HG02759 (cell line): ENCODE measurements around the gene SCAF1.

Experiments used
- ATAC-seq: cut with Tn5 transposase; IDR thresholded peaks from one replicate; pipeline ENCODE4 v1.9.1; 2021; ENCODE audit warnings: mild to moderate bottlenecking, moderate library complexity; ENCODE audit not compliant: unreplicated experiment

Gene SCAF1

GRCh38 chr19:49662011-49662410 is 20.0 kb downstream of the SCAF1 start:
- ATAC-seq = no peak

DNA sequence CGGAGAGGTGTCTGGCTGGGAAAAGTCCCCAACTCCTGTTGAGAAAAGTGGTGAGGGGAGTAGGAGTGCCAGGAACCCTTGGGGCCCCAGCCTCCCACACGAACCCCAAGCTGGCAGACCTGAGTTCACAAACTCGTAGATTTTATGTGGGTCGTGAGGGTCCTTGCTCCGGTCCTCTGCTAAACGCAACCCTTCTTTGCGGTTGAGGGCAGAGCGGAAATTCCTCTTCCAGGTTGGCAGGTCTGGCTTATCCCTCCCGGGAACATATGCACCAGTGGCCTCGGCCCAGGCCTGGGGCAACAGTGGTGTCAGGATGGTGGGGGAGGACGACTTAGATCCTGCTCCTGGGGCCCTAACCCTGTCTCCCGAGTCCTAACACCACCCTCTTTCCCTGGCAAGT is 21.2 kb downstream of the SCAF1 start:
- no peak for ATAC-seq

DNA sequence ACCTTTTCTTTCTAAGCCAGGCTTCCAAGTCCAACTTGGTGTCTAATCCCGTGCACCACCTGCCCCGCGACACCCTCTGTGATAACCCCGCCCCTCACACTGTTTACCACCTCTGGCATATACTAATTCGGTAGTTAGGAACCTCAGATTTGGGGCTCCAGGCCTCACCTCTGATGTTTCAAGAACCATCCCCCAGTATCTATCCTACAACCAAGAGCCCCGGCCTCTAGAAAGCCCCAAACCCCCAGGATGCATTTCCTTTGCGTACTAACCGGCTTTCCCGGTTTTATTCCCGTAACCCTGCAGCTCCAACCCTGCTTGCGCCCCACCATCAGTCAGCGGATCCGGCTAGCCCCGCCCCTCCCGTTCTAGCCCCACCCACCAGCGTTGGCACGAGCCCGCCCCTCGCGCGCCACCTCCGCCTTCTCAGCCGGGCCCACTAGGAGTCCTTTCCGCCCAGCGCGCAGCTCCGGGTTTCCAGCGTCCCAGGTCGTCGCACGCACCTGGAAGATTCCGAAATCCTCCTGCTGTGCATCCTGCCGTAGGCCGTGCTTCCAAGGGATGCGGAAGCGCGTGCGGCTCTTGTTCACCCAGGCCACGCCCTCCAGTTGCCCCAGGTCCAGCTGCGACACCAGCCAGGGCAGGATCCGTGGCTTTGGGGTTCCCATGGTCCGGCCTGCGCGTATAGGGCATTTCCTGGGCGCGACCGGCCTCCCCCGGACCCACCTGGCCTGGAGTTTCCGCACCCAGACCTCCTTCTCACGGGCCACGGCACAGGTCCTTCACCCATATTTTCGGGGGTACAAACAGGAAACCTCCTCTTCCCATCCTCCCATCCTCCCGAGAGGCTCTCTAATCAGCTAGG is 22.4 kb downstream of the SCAF1 start:
- ATAC-seq = peak; percentile 54

GRCh38 chr19:49665036-49665350 is 23.0 kb downstream of the SCAF1 start:
- ATAC-seq = no peak

DNA sequence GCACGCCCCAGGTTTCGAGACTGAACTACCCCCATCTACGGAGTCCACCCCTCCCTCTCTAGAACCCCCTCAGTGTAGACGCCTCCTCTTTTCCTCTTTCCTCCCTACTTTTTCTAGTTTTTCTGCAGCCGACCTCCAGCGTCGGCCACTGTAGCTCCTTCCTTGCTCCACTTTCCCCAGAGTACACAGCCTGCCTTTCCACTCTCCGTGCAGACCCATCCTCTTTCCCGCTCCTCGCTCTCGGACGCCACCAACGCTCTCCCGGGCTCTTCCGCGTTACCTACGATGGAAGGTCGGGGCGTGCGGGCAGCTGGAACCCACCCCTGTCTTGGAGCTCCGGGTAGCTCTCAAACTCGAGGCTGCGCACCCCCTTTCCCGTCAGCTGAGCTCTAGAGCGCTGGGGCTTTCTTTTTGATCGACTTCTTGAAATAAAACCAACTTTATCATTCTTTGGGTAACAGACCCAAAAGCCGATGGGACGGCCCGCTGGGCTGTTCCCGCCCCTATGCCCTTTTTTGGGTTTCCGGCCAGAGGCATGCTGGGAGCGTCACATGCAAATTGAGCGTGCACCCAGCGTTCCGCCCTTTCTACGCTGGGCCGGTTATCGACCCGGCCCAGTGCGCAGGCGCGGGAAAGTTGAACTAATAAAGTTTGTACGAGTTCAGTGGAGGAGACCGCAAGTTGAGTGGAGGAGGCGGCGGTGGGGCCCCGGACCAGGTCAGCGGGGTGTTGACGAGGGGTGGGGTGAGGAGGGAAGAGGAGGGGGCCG is 23.5 kb downstream of the SCAF1 start, which contains the start of the genes BCL2L12 and IRF3:
Gene BCL2L12, plus strand, starts transcription at position 583 of the 769 bp plus-strand sequence. CDS start 760 bp downstream, outside the sequence.
Gene IRF3, minus strand, starts transcription at position 507 of the 769 bp plus-strand sequence. CDS start 1,019 bp downstream, outside the sequence.
- peak; percentile 84 for ATAC-seq

DNA sequence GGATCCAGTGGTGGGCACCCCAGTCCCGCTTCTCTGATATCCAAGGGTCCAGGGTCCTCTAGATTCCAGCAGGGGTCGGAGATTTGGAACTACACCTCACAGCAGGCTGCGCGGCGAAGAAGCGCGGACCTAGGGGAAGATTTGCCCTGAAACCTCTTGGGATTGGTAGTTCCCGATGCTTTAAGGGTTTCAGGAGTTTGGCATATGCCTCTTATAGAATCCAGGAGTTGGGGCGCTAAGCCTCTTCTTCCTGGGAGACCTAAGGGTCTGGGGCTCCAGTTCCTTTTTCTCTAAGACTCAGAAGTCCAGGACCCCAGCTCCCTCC is 24.1 kb downstream of the SCAF1 start:
- ATAC-seq = no peak

GRCh38 chr19:49667473-49667872 is 25.5 kb downstream of the SCAF1 start:
- ATAC-seq = no peak

GRCh38 chr19:49669516-49669915 is 27.5 kb downstream of the SCAF1 start:
- ATAC-seq = no peak

DNA sequence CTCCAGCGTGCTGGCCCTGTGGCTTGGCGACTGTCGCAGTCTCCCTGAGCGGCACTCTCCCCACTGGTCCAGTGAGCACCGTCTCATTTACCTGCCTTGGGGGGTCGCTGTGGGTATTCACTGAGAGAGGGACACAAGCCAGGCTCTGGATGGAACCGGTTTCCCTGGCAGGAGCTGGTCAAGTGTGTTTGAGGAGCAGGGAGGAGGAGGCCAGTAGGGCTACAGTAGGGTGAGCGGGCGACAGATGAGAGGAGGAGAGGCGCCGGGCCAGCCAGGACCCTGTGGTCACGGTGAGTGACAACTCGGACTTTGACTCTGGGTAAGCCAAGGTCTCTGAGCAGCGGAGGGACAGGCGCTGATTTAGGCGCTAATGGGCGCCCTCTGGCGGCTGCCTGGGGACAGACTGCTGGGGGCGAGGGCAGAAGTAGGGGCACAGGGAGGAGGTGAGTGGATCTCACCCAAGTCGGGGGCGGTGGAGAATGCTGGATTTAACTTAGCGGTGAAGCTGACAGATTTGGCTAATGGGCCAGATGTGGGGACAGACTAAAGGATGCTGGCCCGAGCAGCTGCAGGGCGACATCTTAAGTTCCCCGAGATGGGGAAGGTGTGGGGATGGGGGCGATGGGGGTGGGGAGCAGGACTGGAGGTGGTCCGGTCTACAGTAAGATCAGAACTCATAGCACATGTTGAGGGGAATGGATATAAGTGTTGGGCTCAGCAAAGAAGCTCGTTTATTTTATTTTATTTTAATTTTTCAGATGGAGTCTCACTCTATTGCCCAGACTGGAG is 30.3 kb downstream of the SCAF1 start:
- no peak for ATAC-seq

DNA sequence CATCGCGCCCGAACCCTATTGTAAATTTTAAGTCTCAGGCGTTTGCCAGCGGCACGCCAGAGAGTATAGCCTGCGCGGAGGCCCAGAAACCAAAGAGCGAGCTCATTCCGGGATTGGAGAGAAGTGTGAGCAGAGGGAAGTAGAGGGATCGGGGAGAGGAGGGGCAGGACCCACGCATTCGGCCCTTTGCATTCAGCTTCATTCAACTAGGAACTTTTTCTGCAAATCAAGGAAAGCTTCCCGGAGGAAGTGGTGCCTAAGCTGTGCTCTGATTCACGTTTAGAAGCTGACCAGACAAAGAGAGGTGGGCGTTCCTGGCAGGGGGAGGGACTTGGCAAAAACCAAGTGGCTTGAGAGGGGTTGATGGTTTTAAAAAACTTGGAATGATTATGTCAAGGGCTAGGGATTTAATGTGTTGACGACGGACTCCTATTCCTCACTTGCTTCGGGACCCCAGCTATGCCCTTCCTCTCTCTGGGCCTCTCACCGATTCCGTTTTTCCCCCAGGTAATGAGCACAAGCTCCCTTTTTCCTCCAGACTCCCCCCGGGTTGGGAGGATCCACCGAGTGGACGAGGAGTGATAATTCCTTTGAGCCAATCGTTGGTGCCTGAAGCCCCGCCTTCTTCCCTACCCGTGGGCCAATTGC is 34.3 kb downstream of the SCAF1 start:
- peak; percentile 18 for ATAC-seq

DNA sequence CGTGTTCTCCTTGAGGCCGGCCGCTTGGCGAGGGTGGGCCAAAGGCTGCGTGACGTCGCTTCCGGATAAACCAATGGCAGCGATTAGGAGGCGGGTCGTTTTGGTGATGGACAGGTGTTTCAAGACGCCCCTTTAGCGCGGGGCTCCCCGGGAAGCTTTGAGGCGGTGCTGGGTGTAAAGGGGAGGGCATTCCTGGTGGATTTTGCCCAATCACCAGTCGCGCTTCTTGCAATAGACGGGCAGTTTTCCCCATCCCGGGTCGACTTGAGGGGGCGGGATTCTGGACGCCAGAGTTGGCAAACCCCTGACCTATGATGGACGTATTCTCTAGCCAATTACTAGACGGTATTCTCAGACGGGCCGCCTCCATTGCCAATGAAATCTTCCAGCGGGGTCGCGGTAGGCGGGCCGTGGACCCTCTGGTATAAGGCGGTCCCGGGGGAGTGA is 34.8 kb downstream of the SCAF1 start:
- peak; percentile 64 for ATAC-seq

DNA sequence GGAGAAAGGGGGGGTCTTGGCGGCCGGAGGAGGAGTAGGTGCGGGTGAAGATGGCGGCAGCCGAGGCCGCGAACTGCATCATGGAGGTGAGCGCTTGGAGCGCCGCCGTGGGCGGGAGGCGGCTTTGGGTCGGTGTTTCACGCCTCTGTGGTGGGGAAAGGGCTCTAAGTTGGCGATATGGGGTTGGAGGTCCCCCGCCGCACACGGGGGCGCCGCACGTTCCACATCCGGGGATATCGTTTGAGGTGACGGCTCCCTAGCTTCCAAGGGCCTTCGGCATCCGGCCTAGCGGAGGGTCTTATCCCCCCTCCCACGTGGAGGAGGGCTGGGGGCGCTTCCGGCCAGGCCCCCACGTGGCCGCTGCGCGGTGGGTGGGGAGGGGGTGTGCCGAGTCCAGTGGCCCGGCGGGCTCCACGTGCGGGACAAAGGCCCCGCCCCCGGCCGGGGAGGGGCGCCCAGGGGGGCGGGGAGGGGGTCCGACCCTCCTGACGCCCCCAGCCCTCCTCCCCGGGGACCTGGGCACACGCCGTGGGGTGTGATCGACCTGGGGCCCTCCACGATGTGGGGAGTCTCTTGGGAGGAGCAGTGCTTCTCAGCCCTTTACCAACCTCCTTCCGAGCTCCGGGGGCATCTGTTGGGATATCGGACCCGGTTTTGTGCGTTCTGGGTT is 35.4 kb downstream of the SCAF1 start, which contains the start of gene PRMT1:
Gene PRMT1, plus strand, starts transcription at position 41 of the 670 bp plus-strand sequence. Its CDS starts 10 bp downstream, at position 51.
- ATAC-seq = peak; percentile 15

DNA sequence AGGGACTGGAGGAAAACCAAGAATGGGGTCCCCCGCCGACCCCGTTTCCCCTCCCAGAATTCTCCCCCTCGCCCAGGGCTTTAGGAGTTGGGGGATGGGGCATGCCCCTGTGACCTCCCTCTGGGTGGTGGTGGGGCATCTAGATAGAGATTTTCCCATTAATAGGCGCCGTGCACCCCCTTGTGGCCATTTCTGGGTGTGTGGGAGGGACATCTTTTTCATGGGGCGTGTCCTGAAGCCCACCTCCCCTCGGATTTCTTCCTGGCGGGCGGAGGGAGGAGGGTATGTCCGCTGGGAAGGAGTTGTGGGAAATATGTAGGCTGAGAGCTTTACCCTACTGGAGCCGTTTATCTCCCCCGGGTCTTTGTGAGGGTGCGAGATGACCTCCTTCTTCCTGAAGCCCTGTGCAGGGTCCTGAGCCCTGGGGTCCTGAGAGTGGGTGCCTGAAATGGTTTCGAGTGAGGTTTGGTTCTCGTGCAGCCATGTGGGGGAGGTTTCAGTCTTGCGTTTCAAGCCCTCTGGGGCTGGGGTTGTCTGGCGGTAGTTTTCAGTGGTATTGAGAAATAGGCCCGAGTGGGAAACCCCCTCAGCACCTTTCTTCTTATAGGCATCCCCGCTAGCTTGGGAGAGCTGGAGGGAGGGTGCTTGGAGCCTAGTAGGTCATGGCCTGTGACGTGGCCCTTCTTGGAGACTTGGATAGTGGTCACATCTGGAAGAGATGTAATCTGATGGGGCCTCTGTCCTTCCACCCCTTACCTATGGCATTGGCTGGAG is 36.1 kb downstream of the SCAF1 start:
- ATAC-seq = no peak

GRCh38 chr19:49678985-49679770 is 37.2 kb downstream of the SCAF1 start:
- ATAC-seq = no peak

DNA sequence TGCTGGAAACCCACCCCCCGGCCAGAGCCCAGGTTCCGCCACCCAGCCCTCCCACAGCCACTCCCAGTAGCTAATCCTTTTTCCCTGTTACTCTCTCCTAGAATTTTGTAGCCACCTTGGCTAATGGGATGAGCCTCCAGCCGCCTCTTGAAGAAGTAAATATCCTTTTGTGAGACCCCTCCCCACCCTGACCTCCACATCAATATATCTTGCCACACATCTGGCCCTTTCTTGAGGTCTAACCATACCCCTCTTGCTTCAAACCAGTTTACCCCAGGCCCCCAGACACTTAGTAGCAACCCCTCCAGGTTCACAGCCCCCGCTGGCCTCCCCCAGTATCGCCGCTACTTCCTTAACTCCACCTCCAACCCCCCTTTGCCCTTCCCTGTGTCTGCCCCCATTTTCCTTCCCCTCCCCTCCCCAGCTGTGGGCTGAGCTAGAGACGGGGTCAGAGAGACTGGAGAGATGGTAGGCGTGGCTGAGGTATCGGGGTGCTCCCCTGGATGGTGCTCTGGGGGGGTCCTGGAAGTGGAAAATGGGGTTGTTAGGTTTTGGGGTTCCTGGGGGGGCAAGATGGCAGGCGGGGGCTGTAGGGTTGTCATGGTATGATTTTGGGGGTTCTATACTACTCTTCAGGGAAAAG is 37.9 kb downstream of the SCAF1 start:
- no peak for ATAC-seq

GRCh38 chr19:49680421-49681351 is 38.7 kb downstream of the SCAF1 start:
- peak; percentile 18 for ATAC-seq

- no peak for ATAC-seq
Observed at GRCh38 chr19:49681830-49682229, 39.8 kb downstream of the SCAF1 start.
